ENCODE data around the gene COL20A1.

DNA sequence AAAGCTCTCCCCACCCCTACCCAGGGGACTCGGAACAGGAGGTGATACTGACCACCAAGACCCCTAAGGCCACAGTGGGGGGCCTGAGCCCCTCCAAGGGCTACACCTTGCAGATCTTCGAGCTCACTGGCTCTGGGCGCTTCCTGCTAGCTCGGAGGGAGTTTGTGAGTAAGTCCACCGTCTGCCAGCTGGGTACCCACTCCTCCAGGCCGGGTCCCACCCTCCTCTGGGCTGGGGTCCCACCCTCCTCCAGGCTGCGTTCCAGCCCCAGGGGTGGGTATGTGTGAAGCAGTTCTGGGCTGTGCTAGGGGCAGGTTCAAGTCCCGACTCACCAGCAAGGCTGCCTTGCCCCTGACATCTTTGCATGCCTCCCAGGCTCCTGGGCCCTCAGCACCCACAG lies 12.4 kb downstream of the COL20A1 start:
- TF ChIP-seq, protein P1, sequence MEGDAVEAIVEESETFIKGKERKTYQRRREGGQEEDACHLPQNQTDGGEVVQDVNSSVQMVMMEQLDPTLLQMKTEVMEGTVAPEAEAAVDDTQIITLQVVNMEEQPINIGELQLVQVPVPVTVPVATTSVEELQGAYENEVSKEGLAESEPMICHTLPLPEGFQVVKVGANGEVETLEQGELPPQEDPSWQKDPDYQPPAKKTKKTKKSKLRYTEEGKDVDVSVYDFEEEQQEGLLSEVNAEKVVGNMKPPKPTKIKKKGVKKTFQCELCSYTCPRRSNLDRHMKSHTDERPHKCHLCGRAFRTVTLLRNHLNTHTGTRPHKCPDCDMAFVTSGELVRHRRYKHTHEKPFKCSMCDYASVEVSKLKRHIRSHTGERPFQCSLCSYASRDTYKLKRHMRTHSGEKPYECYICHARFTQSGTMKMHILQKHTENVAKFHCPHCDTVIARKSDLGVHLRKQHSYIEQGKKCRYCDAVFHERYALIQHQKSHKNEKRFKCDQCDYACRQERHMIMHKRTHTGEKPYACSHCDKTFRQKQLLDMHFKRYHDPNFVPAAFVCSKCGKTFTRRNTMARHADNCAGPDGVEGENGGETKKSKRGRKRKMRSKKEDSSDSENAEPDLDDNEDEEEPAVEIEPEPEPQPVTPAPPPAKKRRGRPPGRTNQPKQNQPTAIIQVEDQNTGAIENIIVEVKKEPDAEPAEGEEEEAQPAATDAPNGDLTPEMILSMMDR (IDR thresholded peaks at IDR 0.05): no peak
- TF ChIP-seq ZFX (IDR thresholded peaks at IDR 0.05; ENCODE audit: borderline replicate concordance): no peak

Data from 22Rv1 (cell line).